Measurements from ENCODE around the gene ITPRIPL2.

The ITPRIPL2 gene

GRCh38 chr16:19093631-19094541 lies 19.9 kb upstream of the ITPRIPL2 start:
- H3K4me3 ChIP-seq (ENCODE audit: control insufficient read depth, low read depth, low read length): no peak overlapping the region
- no peak for DNase-seq (ENCODE audit: low read depth)
- no peak for TF ChIP-seq CTCF (conservative IDR thresholded peaks at IDR 0.05; ENCODE audit: control insufficient read depth, insufficient read depth, low read depth, low read length)

- H3K4me3 ChIP-seq (ENCODE audit: control insufficient read depth, low read depth, low read length): no peak overlapping the region
- DNase-seq (ENCODE audit: low read depth): no peak
- TF ChIP-seq CTCF (conservative IDR thresholded peaks at IDR 0.05; ENCODE audit: control insufficient read depth, insufficient read depth, low read depth, low read length): peak; percentile 15
Observed at GRCh38 chr16:19094542-19095365, 19.0 kb upstream of the ITPRIPL2 start.

GRCh38 chr16:19095654-19096053 lies 18.1 kb upstream of the ITPRIPL2 start:
- no peak for DNase-seq (ENCODE audit: low read depth)
- no peak overlapping the region for H3K4me3 ChIP-seq (ENCODE audit: control insufficient read depth, low read depth, low read length)
- no peak for TF ChIP-seq CTCF (conservative IDR thresholded peaks at IDR 0.05; ENCODE audit: control insufficient read depth, insufficient read depth, low read depth, low read length)

GRCh38 chr16:19098173-19098572 lies 15.6 kb upstream of the ITPRIPL2 start:
- no peak for TF ChIP-seq CTCF (conservative IDR thresholded peaks at IDR 0.05; ENCODE audit: control insufficient read depth, insufficient read depth, low read depth, low read length)

GRCh38 chr16:19102187-19102872 lies 11.4 kb upstream of the ITPRIPL2 start:
- DNase-seq (ENCODE audit: low read depth): no peak
- TF ChIP-seq CTCF (conservative IDR thresholded peaks at IDR 0.05; ENCODE audit: control insufficient read depth, insufficient read depth, low read depth, low read length): no peak
- no peak overlapping the region for H3K4me3 ChIP-seq (ENCODE audit: control insufficient read depth, low read depth, low read length)

More at GRCh38 chr16:19098173-19098572, 15.6 kb upstream of the ITPRIPL2 start:
- DNase-seq (ENCODE audit: low read depth): no peak
- H3K4me3 ChIP-seq (ENCODE audit: control insufficient read depth, low read depth, low read length): no peak overlapping the region

- H3K4me3 ChIP-seq (ENCODE audit: control insufficient read depth, low read depth, low read length): no peak overlapping the region
- TF ChIP-seq CTCF (conservative IDR thresholded peaks at IDR 0.05; ENCODE audit: control insufficient read depth, insufficient read depth, low read depth, low read length): no peak
- DNase-seq (ENCODE audit: low read depth): no peak
Observed at GRCh38 chr16:19104607-19105006, 9.2 kb upstream of the ITPRIPL2 start.

All from fibroblast of mammary gland (primary cell).